Duodenal mucosa (tissue), 2 donors: ENCODE measurements around the gene TYW1B.
"Not testable (repeated sequence)": the region's sequence is repeated elsewhere in the genome, so short reads cannot be mapped to it uniquely, and the experiment has no call there.

Experiments used
- H3K27ac ChIP-seq: one replicate; pipeline ENCODE4 v1.7.0; 2013; ENCODE audit warnings: low read depth, low read length
- H3K27me3 ChIP-seq, 2 donors: one replicate each; pipeline ENCODE4 v1.7.0; 2013; ENCODE audit warnings: low read length in 2 of 2, control low read depth in 1 of 2; ENCODE audit not compliant: insufficient read depth in 2 of 2, control insufficient read depth in 1 of 2
- H3K36me3 ChIP-seq, 2 donors: one replicate each; pipeline ENCODE4 v1.7.0; 2013; ENCODE audit warnings: low read length in 2 of 2, control low read depth in 1 of 2; ENCODE audit not compliant: insufficient read depth in 2 of 2, control insufficient read depth in 1 of 2
- H3K4me1 ChIP-seq, 2 donors: one replicate each; pipeline ENCODE4 v1.7.0; 2013; ENCODE audit warnings: low read length in 2 of 2, control low read depth in 1 of 2; ENCODE audit not compliant: insufficient read depth in 2 of 2, control insufficient read depth in 1 of 2
- H3K4me3 ChIP-seq, 2 donors: one replicate each; pipeline ENCODE4 v1.7.0; 2013; ENCODE audit warnings: low read length in 2 of 2, low read depth in 1 of 2
- H3K9ac ChIP-seq, 2 donors: one replicate each; pipeline ENCODE4 v1.7.0; 2013; ENCODE audit warnings: low read length in 2 of 2, low read depth in 1 of 2
- H3K9me3 ChIP-seq, 2 donors: one replicate each; pipeline ENCODE4 v1.7.0; 2013; ENCODE audit warnings: low read length in 2 of 2, control low read depth in 1 of 2; ENCODE audit not compliant: control insufficient read depth in 1 of 2

The TYW1B gene

DNA sequence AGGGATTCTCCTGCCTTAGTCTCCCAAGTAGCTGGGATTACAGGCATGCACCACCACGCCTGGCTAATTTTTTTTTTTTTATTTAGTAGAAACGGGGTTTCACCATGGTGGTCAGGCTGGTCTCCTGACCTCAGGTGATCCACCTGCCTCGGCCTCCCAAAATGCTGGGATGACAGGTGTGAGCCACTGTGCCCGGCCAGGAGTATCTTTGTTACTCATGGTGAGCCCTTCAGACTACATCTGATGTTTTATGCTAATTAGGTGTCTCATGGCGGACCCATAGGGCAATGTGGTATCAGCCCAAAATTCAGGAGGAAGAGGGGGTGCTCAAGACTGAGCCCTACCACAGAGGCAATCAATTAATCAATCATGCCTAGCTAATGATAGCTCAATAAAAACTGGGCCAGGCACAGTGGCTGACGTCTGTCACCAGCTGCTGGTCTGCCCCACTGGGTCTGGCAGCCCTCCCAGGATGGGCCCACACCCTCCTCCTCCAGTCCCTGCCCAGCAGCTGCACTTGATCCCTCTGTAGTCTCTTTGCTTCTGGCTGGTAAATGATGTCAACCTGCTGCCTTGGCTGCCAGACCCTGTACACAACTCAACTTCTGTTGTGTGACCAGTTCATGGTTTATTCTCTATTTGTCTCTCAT is 37.8 kb downstream of the TYW1B start:
- not testable (repeated sequence) for H3K4me3 ChIP-seq, H3K36me3 ChIP-seq, H3K4me1 ChIP-seq, H3K9me3 ChIP-seq, H3K9ac ChIP-seq, H3K27me3 ChIP-seq, H3K27ac ChIP-seq

DNA sequence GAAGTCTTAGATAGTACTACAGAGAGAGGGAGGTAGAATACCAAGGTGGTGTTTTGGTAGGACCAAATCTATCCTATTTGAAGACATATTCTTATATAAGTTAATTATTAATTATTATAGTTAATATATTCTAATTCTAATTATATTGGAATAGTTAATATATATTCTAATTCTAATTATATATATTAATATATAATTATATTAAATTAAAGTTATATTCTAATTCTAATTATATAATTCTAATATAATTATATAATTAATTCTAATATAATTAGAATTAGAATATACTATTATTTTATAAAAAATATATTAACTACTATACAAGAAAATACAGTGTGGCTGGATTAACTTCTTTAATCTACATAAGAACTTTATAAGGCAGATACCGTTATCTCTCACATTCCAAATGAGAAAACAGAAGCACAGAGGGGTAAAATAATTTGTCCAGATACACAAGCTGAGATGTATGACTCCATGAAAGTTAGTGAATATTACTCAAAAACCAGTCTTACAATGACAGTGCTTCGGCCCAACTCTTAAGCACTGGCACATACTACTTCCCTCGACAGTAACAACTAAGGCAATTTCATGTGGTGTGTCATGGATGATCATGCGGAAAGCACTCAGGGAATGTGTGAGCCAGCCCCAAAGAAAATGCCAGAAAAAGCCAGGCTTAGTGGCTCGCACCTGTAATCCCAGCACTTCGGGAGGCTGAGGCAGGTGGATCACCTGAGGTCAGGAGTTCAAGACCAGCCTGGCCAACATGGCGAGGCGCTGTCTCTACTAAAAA is 42.6 kb downstream of the TYW1B start:
- Histone ChIP-seq H3K9ac (no peak overlapping the region), H3K27me3 (no peaks in the 10 kb centered on the region), H3K36me3 (no peaks in the 10 kb centered on the region), H3K9me3 (no peaks in the 10 kb centered on the region), H3K4me3 (no peak overlapping the region), H3K4me1 (no peaks in the 10 kb centered on the region), H3K27ac (no peak overlapping the region)

DNA sequence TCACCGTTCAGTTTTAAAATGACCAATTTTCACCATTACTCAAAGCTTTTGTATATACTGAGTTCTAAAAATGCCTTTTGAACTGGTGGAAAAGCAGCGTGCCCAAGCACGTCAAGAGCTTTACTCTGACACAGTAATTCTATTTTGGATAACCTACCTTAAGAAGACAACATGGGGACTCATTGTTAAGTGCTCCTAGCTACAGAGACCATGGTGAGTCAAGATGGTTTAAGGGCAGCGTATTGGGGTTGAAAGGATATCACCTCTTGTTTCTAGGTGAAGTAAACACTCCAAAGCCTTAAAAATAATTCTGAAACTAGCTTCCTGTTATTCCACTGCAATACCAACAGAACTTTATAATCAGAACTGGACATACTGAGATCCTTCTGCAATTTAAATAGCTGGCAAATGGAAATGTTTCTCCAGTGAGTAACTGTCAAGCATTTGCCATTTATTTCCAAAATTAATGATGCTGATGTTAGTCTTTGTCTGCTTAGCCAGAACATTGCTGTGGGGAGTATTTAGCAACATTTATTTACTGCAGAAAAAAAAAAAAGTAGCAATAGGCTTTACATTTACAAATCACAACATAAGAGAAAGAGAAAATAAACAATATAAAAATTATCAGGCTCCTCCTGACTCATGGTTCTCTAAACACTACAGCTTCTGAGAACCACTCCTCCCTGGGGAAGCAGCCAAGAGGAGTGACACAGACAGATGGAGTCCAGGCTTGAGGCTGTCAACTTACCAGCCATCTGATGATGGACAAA is 44.2 kb downstream of the TYW1B start:
- H3K9me3 ChIP-seq, H3K4me3 ChIP-seq, H3K27me3 ChIP-seq, H3K4me1 ChIP-seq, H3K27ac ChIP-seq, H3K9ac ChIP-seq, H3K36me3 ChIP-seq: not testable (repeated sequence)

DNA sequence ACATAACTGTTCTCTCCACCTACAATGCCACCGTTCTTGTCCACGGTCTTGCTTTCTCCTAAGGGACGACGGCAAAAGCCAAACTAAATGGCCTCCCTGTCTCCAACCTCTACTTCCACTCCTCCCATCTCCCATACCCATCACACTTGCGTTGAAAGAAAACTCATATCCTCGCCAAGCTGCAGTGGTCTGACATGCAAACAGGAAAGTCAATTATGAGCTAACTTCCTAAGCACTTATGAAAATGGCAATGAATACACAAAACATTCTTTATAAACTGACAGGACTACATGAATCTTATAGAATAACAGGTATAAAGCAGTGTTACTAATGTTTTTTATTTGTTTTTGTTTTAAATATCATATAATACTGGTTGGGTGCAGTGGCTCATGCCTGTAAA is 46.4 kb downstream of the TYW1B start:
- Histone ChIP-seq H3K4me3 (no peak overlapping the region), H3K36me3 (no peaks in the 10 kb centered on the region), H3K27me3 (no peaks in the 10 kb centered on the region), H3K9ac (no peak overlapping the region), H3K9me3 (no peaks in the 10 kb centered on the region), H3K27ac (no peak overlapping the region), H3K4me1 (no peaks in the 10 kb centered on the region)

DNA sequence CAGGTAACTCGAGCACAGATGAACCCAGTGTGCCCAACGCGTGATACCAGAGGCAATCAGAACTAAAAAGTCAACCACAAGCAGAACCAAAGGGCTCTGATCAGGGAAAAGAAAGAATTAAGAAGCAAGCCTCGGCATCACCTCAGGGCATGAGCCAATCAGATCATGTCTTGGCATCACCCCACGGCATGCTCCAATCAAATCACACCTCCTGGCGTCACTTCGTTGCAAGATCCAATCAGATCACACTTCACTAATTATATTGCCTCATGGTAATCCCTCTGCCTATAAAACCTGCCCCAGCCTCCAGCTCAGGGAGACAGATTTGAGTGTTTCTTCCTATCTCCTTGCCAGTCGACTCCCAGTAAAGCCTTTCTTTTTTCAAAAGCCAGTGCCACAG is 46.8 kb downstream of the TYW1B start:
- no peak overlapping the region for H3K27ac ChIP-seq
- no peak overlapping the region for H3K4me3 ChIP-seq
- no peaks in the 10 kb centered on the region for H3K9me3 ChIP-seq
- no peaks in the 10 kb centered on the region for H3K4me1 ChIP-seq
- H3K36me3 ChIP-seq, result no peaks in the 10 kb centered on the region
- H3K27me3 ChIP-seq, result no peaks in the 10 kb centered on the region
- no peak overlapping the region for H3K9ac ChIP-seq

DNA sequence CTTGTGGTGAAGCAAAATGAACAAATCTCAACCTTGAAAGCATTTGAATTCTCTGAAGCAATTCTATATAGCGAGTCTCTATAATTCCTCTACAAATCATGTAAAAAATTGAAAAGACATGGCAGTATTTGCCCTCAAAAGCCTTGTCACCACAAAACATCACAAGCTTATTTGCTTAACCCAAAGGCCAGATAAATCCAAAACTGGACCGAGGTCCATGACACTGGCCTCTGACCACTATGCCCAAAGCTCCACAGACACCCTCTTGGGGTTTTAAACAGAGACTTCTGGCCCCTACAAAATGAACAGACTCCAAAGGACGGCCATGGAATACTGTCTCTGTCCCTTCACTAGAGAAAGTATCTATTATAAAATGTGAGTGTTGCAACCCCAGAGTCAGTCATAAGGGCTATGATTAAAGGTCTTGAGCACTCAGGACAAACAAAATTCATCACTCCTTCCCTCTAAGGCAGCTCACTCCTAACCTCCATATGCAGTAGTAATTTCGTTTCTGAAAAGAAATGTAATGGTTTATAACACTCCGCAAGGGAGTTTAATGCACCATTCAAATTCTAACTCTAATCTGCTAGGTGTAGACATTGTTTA is 47.6 kb downstream of the TYW1B start:
- not testable (repeated sequence) for H3K4me3 ChIP-seq, H3K27me3 ChIP-seq, H3K27ac ChIP-seq, H3K4me1 ChIP-seq, H3K36me3 ChIP-seq, H3K9ac ChIP-seq, H3K9me3 ChIP-seq

DNA sequence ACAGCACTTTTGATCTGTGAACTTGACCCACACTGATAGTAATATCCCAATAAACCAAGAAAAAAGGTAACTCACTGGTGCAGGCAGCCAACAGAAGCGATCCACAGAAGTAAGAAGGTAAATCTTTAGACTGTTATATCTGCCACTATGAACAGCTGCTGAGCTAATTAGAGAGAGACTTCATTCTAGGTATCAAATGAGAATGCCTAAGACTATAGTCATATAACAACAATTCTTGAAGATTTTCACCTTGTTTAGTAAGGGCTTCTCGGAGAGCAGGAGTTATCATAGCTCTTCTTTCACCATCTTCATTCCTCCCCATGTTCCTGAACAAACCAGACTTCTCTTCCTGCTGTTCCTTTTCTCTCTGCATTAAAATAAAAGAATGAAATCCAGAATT is 50.8 kb downstream of the TYW1B start:
- not testable (repeated sequence) for H3K27ac ChIP-seq, H3K9ac ChIP-seq, H3K9me3 ChIP-seq

DNA sequence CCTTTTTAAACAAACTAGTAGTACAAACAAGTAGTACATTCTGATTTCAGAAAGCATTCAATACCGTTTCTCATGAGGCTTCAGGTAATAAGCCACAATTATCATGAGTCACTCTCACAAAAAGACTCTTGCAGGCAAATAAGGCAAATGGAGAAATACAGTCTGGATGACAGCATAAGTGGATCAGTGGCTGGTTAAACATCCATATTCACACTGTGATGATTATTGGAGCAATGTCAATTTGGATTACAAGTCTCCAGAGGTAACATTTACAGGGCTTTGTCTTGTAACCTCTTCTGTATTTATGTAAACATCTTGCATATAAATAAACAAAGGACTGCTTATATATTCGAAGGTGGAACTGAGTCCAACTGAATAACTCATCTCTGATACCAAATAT is 55.4 kb downstream of the TYW1B start:
- not testable (repeated sequence) for H3K27ac ChIP-seq, H3K36me3 ChIP-seq, H3K4me1 ChIP-seq, H3K4me3 ChIP-seq, H3K9ac ChIP-seq, H3K27me3 ChIP-seq, H3K9me3 ChIP-seq

More for the DNA sequence above, 50.8 kb downstream of the TYW1B start:
- H3K4me3 ChIP-seq, H3K36me3 ChIP-seq, H3K27me3 ChIP-seq, H3K4me1 ChIP-seq: not testable (repeated sequence)

DNA sequence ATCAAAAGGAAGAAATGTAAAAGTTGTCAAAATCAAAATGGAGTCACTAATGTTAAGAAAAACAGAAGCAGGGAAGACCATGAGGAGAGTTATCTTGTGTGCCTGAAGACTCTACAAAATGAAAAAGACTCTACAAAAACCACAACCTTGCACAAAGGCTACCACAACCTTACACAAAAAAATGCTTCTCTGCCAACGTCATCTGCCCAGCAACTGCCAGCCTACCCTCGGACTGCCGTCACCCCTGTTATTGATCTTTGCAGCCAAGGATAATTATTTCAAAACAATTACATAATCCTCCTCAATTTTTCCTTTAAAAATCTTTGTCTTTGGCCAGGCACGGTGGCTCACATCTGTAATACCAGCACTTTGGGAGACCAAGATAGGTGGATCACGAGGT is 61.0 kb downstream of the TYW1B start:
- not testable (repeated sequence) for H3K4me3 ChIP-seq, H3K27me3 ChIP-seq, H3K9ac ChIP-seq, H3K36me3 ChIP-seq, H3K9me3 ChIP-seq, H3K27ac ChIP-seq, H3K4me1 ChIP-seq

DNA sequence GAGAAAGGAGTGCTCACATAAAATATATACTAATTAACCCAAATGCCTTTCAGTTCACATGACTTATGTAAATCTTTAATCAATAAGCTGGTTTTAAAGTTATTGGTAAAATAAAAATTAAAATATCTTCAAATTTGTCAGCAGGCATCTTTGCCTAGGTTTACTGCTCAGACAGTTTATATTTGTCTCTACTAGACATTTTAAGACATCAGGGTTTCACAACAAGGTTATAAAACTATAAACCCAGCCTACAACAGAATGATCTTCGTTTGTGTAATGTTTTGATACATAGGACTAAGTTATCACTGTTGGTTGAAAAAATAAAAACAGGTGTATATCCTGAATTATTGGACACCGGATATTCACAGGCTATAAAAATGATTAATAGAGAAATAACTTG is 67.4 kb downstream of the TYW1B start:
- Histone ChIP-seq H3K27me3 (no peaks in the 10 kb centered on the region), H3K9me3 (peaks cover 9 to 17% of the 10 kb centered on the region in 2 donors), H3K4me1 (no peaks in the 10 kb centered on the region), H3K4me3 (no peak overlapping the region), H3K27ac (no peak overlapping the region), H3K9ac (no peak overlapping the region), H3K36me3 (no peaks in the 10 kb centered on the region)
